NCI-H446 treated with DMSO at 0.1 percent for 48 hours (cell line): ENCODE measurements around the gene RHOB.
A peak's percentile ranks its signal among the peaks of the same experiment; 100 is the strongest.
"Not testable (repeated sequence)": the region's sequence is repeated elsewhere in the genome, so short reads cannot be mapped to it uniquely, and the experiment has no call there.

Source experiments
- DNase-seq: peaks from one replicate; lab custom pipeline; 2025; lab: John Stamatoyannopoulos, UW

RHOB gene

DNA sequence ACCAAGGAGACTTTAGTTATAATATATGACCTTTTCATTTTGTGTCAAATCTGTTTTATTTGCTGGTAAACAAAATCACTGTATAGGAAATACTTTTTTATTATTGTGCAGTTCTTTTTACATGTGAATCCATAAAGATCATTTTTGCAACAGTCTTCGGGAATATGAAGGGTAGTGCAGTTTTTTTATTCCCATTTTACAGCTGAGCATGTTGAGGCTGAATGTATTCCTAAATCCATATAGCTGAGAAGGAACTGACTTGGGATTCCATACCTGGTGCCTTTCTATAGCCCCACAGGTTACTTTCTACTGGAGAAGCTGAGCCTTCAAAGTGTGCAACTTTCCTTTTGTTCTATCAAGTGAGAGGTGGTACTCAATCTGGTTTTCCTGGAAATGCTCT is 29.6 kb downstream of the RHOB start:
- no peak for DNase-seq

- no peak for DNase-seq
These were observed 30.1 kb downstream of the RHOB start for GRCh38 chr2:20476950-20477349.

- DNase-seq, result no peak
These were observed 32.1 kb downstream of the RHOB start for GRCh38 chr2:20478961-20479360.

GRCh38 chr2:20479835-20480234 is 33.0 kb downstream of the RHOB start:
- no peak for DNase-seq

GRCh38 chr2:20480913-20481312 is 34.0 kb downstream of the RHOB start:
- no peak for DNase-seq

DNA sequence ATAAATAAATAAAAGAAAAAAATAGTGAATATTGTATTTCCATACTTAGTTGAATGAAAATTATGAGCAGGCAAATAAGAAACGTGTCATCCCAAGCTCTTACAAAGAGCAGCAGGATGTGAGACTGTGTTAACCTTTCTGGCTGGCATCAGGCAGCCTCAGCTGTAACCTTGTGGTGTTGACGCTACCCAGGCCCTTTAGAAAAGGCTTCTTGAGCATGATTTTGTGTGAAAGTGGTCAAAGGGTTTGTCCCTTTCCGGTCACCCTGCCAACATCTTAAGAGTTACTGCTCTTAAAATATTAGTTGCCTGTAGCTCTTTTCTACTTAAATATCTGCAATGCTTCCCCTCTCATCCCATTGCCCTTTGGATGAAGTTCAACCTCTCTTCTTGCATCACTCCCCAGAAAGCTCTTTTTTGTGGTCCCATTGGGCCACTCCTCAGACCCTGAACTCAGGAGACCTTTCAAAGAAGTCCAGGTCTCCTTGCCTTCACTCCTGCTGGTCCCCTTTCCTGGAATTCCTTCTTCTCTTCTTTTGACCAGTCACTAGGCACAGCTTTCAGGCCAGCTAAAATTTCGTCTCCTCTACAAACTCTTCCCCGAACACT is 35.0 kb downstream of the RHOB start:
- DNase-seq, result no peak

- DNase-seq, result no peak
These were observed 35.9 kb downstream of the RHOB start for GRCh38 chr2:20482725-20483124.

- no peak for DNase-seq
These were observed 36.5 kb downstream of the RHOB start for GRCh38 chr2:20483194-20483895.

DNA sequence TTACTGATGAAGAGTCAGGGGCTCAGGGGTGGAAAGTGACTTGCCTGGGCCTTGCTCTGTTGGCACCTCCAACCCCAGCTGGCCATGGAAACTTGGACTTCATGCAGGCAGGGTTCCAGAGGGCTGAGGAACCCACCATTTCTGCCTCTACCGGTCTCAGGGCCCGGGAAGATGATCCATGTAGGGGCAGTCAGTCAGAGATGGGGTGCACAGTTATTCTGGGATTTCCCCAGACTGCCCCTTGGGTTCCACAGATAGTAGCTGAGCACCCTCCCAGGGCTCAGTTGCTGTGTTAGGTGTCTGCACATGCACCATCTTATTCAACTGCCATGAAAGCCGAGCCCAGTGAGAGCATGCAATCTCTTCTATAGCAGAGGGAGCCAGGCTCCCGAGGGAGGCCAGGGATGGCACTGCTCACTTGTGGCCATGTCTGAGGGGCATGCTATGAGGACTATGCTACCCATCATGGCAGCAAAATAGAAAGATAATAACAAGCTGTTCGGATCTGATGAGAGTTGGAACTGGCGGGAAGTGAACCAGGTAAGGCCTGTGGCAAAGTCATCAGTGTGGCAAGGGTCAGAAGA is 37.3 kb downstream of the RHOB start:
- no peak for DNase-seq

DNA sequence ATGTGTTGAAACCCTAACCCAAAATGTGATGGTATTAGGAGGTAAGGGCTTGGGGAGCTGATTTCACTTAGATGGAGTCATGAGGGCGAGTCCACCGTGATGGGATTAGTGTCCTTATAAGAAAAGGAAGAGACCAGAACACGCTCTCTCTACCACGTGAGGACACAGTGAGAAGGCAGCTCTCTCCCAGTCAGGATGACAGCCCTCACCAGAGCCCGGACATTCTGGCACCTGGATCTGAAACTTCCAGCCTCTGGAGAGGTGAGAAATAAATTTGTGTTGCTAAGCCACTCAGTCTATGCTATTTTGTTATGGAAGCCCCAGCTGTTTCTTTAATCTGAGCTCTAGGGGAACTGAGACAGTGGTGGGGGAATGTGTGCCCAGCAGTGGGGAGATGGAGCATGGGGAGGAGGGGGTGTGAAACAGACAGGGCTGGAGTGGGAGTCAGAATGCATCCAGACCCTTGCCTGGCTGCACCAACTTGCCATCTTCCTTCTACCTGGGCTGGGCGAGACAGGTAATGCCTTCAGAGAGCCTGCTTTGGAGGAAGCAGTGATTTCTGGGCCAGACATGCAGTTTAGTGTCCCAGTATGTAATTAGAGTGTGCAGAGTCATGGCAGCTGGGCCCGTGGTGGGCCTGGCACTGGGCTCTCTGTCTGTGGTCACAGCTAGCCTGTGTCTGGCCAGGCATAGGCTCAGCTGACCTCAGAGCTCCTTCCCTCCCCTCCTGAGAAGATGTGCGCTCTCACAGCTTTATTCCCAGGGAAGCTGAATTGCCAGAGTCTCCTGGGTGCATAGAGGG is 38.1 kb downstream of the RHOB start:
- no peak for DNase-seq

- no peak for DNase-seq
These were observed 38.9 kb downstream of the RHOB start for GRCh38 chr2:20485612-20486388.

DNA sequence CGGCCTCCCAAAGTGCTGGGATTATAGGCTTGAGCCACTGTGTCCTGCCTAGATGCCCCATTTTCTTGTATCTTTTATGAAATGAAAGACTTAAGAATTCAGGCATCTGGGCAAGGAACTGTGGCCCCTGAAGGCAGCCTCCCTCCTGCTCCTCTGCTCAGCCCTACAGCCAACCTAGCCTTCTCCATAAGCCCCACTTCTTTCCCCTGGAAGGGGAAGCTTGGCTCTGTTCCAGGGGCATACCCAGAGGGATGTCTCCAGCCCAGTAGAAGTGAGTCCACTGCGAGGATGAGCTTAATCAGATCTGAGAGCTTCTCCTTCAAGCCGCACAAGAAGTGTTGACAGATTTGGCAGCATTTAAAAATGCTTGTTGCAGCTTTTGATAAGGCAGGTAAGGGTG is 39.7 kb downstream of the RHOB start:
- no peak for DNase-seq

GRCh38 chr2:20487030-20487391 is 40.1 kb downstream of the RHOB start:
- no peak for DNase-seq

- no peak for DNase-seq
These were observed 40.7 kb downstream of the RHOB start for GRCh38 chr2:20487392-20488174.

- DNase-seq, result no peak
These were observed 41.3 kb downstream of the RHOB start for GRCh38 chr2:20488201-20488641.

DNA sequence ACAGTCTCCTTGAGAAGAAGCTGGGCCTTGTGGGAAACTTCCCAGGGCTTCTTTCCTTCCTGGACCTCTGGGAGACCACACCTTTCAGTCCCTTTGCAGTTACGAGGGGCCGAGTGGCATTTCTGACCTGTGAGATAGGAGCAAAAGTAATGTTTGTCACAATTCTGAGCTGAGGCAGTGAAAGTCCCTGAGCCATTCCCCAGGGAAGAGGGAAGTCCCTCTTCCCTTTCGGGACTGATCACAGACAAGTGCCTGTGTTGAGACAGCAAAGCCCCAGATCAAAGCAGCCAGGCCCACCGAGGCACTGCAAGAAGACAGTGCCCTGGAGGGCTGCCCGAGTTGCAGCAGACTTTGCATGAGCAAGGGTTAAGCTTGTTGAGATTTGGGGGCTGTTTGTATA is 41.9 kb downstream of the RHOB start:
- DNase-seq, result no peak

GRCh38 chr2:20490300-20491181 is 43.7 kb downstream of the RHOB start:
- DNase-seq, result peak; percentile 87

- no peak for DNase-seq
These were observed 45.1 kb downstream of the RHOB start for GRCh38 chr2:20491739-20492531.

DNA sequence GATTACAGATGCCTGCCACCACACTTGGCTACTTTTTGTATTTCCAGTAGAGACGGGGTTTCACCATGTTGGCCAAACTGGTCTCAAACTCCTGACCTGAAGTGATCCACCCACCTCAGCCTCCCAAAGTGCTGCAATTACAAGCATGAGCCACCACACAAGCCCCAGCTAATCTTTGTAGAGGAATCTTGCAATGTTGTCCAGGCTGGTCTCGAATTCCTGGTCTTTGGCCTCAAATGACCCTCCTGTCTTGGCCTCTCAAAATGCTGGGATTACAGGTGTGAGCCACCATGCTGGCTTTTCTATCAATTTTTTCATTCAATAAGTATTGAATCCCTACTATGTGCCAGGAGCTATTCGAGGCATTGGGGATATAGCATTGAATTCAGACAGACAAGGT is 46.2 kb downstream of the RHOB start:
- DNase-seq, result not testable (repeated sequence)
